Caco-2 (cell line): ENCODE measurements around the gene UBAP1L. TPM values are rescaled to one million over a fixed set of nuclear protein-coding genes. Genes with fewer than 3 reads are reported as not detected.

ENCODE experiments used
- BruUV-seq: library from RNA; stranded (reverse); fragments of 400-500 nt; replicated peaks from 2 replicates; lab custom pipeline; 2021; lab: Mats Ljungman, UMichigan
- CTCF ChIA-PET: fragments of 300-600 bp; sonication (Branson Sonifier 250); formaldehyde crosslinking; loops from one replicate; lab custom pipeline; 2022; ENCODE audit warnings: antibody characterized with exemption; lab: Charles Lee
- POLR2A ChIA-PET: fragments of 300-600 bp; sonication (Branson Sonifier 250); formaldehyde crosslinking; loops from one replicate; lab custom pipeline; 2022; ENCODE audit warnings: antibody characterized with exemption; lab: Charles Lee
- DNase-seq, 2 experiments: peaks; one replicate each; pipeline versions ENCODE4 v3.0.0 to v3.0.0-alpha.2; 2020 to 2022
- H3K27me3 ChIP-seq: replicated peaks from 2 replicates; pipeline ENCODE4 v1.6.0; 2011; ENCODE audit warnings: low read length; ENCODE audit not compliant: control insufficient read depth, insufficient read depth
- H3K36me3 ChIP-seq: 2 replicates; pipeline ENCODE4 v1.5.1; 2011; ENCODE audit warnings: low read length; ENCODE audit not compliant: control insufficient read depth, insufficient read depth
- H3K4me1 ChIP-seq: fragments of 250-450 bp; sonication (Bioruptor Pico); 2 replicates; pipeline ENCODE4 v1.5.1; 2020; ENCODE audit warnings: mild to moderate bottlenecking
- H3K4me3 ChIP-seq: 2 replicates; pipeline ENCODE4 v1.5.1; 2011; ENCODE audit warnings: low read depth, mild to moderate bottlenecking, control low read depth, low read length
- H3K9me3 ChIP-seq: fragments of 250-450 bp; sonication (Bioruptor Pico); 2 replicates; pipeline ENCODE4 v1.5.1; 2020; ENCODE audit warnings: mild to moderate bottlenecking, moderate library complexity
- H3K27ac Mint-ChIP-seq: one replicate; pipeline ENCODE4 v1.8.0; 2022; ENCODE audit warnings: mixed read lengths; ENCODE audit not compliant: unreplicated experiment
- H3K27me3 Mint-ChIP-seq: one replicate; pipeline ENCODE4 v1.8.0; 2022; ENCODE audit warnings: mixed read lengths; ENCODE audit not compliant: insufficient read depth, unreplicated experiment
- H3K36me3 Mint-ChIP-seq: one replicate; pipeline ENCODE4 v1.8.0; 2022; ENCODE audit warnings: mild to moderate bottlenecking, mixed read lengths; ENCODE audit not compliant: insufficient read depth, unreplicated experiment
- H3K4me1 Mint-ChIP-seq: one replicate; pipeline ENCODE4 v1.8.0; 2022; ENCODE audit warnings: low read depth, mixed read lengths; ENCODE audit not compliant: unreplicated experiment
- H3K4me3 Mint-ChIP-seq: one replicate; pipeline ENCODE4 v1.8.0; 2022; ENCODE audit warnings: mild to moderate bottlenecking, moderate library complexity, mixed read lengths; ENCODE audit not compliant: unreplicated experiment
- H3K9me3 Mint-ChIP-seq: one replicate; pipeline ENCODE4 v1.8.0; 2022; ENCODE audit warnings: mixed read lengths; ENCODE audit not compliant: unreplicated experiment
- CTCF ChIP-seq, 2 experiments: fragments of 200-600 bp in 1 of 2; IDR thresholded peaks; 1 replicate in 1 of 2; 2 replicates in 1 of 2; pipeline versions ENCODE4 v1.5.1 to v1.8.0; 2011 to 2022; ENCODE audit warnings: antibody characterized with exemption in 1 of 2, control low read depth in 1 of 2, inconsistent platforms in 1 of 2, low read depth in 1 of 2, low read length in 1 of 2, mild to moderate bottlenecking in 1 of 2, moderate library complexity in 1 of 2; ENCODE audit not compliant: insufficient read depth in 1 of 2, severe bottlenecking in 1 of 2, unreplicated experiment in 1 of 2
- intact Hi-C: fragments of 100-400 bp; cut with micrococcal nuclease; formaldehyde crosslinking; loops from one replicate; pipeline ENCODE4 v1.10.0; 2022; ENCODE audit not compliant: unreplicated experiment
- total RNA-seq: library from RNA; stranded (reverse); gene quantifications from 2 replicates; pipeline ENCODE4 v1.2.3, GENCODE V29; 2022

Gene UBAP1L
- total RNA-seq, 1 experiment from 2014 or later = 2.2 TPM

- intact Hi-C loops = no loop called here
- H3K36me3 Mint-ChIP-seq = no peaks in the 10 kb centered on the region
- peaks cover 13% of the 10 kb centered on the region for H3K4me1 Mint-ChIP-seq
- H3K4me3 ChIP-seq = no peak overlapping the region
- no peak for DNase-seq
- no TSS peak for BruUV-seq
- H3K4me1 ChIP-seq = peaks cover 8% of the 10 kb centered on the region
- CTCF ChIA-PET = interaction anchor here (1.1 kb wide), 1 partner anchor 115 kb away, joined by 5 read pairs; the partner anchor contains the start of gene CLPX
- no peaks in the 10 kb centered on the region for H3K27me3 Mint-ChIP-seq
- no peak overlapping the region for H3K4me3 Mint-ChIP-seq
- POLR2A ChIA-PET = no interaction called here
- no peak overlapping the region for H3K27ac Mint-ChIP-seq
- H3K9me3 ChIP-seq = peaks cover 4% of the 10 kb centered on the region; the same call in 1 of the 2 replicates
- H3K9me3 Mint-ChIP-seq = no peaks in the 10 kb centered on the region
- no peaks in the 10 kb centered on the region for H3K27me3 ChIP-seq
- no peaks in the 10 kb centered on the region for H3K36me3 ChIP-seq
- TF ChIP-seq CTCF (IDR thresholded peaks at IDR 0.05; ENCODE audit: insufficient read depth in 1 of 2, low read depth in 1 of 2, low read length in 1 of 2, severe bottlenecking in 1 of 2, unreplicated experiment in 1 of 2) = no peak
Observed at GRCh38 chr15:65069779-65070546, 45.0 kb downstream of the UBAP1L start.

GRCh38 chr15:65069179-65069578 is 45.8 kb downstream of the UBAP1L start:
- intact Hi-C loops = no loop called here
- H3K27me3 ChIP-seq = no peaks in the 10 kb centered on the region
- POLR2A ChIA-PET = interaction anchor here (0.8 kb wide), 1 partner anchor 217 kb away, joined by 4 read pairs; the partner anchor contains the start of gene PARP16

More at GRCh38 chr15:65069179-65069578, 45.8 kb downstream of the UBAP1L start:
- Histone ChIP-seq H3K36me3 (no peaks in the 10 kb centered on the region), H3K9me3 (peaks cover 4% of the 10 kb centered on the region; the same call in 1 of the 2 replicates), H3K4me3 (no peak overlapping the region), H3K4me1 (peaks cover 8% of the 10 kb centered on the region)
- no peaks in the 10 kb centered on the region for H3K36me3 Mint-ChIP-seq
- no TSS peak for BruUV-seq
- no peaks in the 10 kb centered on the region for H3K9me3 Mint-ChIP-seq
- no peak for TF ChIP-seq CTCF (IDR thresholded peaks at IDR 0.05; ENCODE audit: insufficient read depth in 1 of 2, low read depth in 1 of 2, low read length in 1 of 2, severe bottlenecking in 1 of 2, unreplicated experiment in 1 of 2)
- H3K4me3 Mint-ChIP-seq = no peak overlapping the region
- CTCF ChIA-PET = interaction anchor here (0.6 to 1.1 kb wide), 2 partner anchors 21 to 116 kb away, joined by 3 to 5 read pairs; partner anchors contain the start of gene CLPX
- DNase-seq = no peak
- H3K27me3 Mint-ChIP-seq = no peaks in the 10 kb centered on the region
- no peak overlapping the region for H3K27ac Mint-ChIP-seq
- peaks cover 13% of the 10 kb centered on the region for H3K4me1 Mint-ChIP-seq
